Testis (tissue), 2 donors: ENCODE results near the gene MXD1.

Source experiments
- CTCF ChIP-seq, 3 experiments: fragments of 450-650 bp in 2 of 3; fragments of 200-600 bp in 1 of 3; sonication (generic) in 1 of 3; IDR thresholded peaks; one replicate each; pipeline ENCODE4 v1.5.1; 2016 to 2019; ENCODE audit warnings: antibody characterized with exemption in 3 of 3, mild to moderate bottlenecking in 2 of 3, moderate library complexity in 1 of 3
- POLR2A ChIP-seq: fragments of 450-650 bp; IDR thresholded peaks from one replicate; pipeline ENCODE4 v1.6.1; 2017; ENCODE audit warnings: antibody characterized with exemption, mild to moderate bottlenecking, moderate library complexity

- TF ChIP-seq CTCF (IDR thresholded peaks at IDR 0.05) (no peak), POLR2A (no peak)
Observed at GRCh38 chr2:69947325-69947931, 32.5 kb downstream of the MXD1 start.
